K562 (cell line): ENCODE data around the gene ZNF296. TPM values are rescaled to one million over a fixed set of nuclear protein-coding genes. Genes with fewer than 3 reads are reported as not detected.

ENCODE experiments used
- PCBP1 ChIP-seq: fragments of 200-400 bp; formaldehyde crosslinking; IDR thresholded peaks from 2 replicates; pipeline ENCODE4 v1.6.1; 2018; ENCODE audit warnings: mild to moderate bottlenecking, low read depth, low read length; ENCODE audit not compliant: poor library complexity, severe bottlenecking
- POLR2AphosphoS5 ChIP-seq: IDR thresholded peaks from 2 replicates; pipeline ENCODE4 v1.6.1; 2011; ENCODE audit warnings: mild to moderate bottlenecking, low read depth, low read length, moderate library complexity; ENCODE audit not compliant: control insufficient read depth, insufficient read depth
- TEAD2 ChIP-seq: fragments of 450-650 bp; IDR thresholded peaks from 2 replicates; pipeline ENCODE4 v1.6.1; 2016; ENCODE audit warnings: missing genetic modification characterization, control low read depth, missing compliant biosample characterization
- ZNF124 ChIP-seq: sonication (generic); formaldehyde crosslinking; IDR thresholded peaks from 2 replicates; pipeline ENCODE4 v1.8.1; 2022; ENCODE audit warnings: missing genetic modification reagents
- polyA plus RNA-seq, 8 experiments: library from polyadenylated mRNA; depleted of rRNA in 4 of 8; stranded (reverse) in 5 of 8; unstranded in 3 of 8; fragments of >200 nt; fragmentation: Nextera tagmentation in 2 of 8; fragmentation: Illumina TruSeq in 1 of 8; extraction: Ambion mirVana in 2 of 8; extraction: Trizol in 1 of 8; gene quantifications; 2 replicates each; pipeline versions ENCODE4 v1.2.1 to v1.2.3, GENCODE V29; 2011 to 2014; ENCODE audit warnings: inconsistent platforms in 1 of 8, missing spikeins in 1 of 8
- total RNA-seq, 7 experiments: library from RNA; depleted of rRNA in 6 of 7; stranded (reverse); fragments of >200 nt in 6 of 7; fragmentation: Illumina TruSeq in 2 of 7; extraction: Trizol in 2 of 7; gene quantifications; 2 replicates each; pipeline versions ENCODE4 v1.2.1 to v1.2.3, GENCODE V29; 2011 to 2021; ENCODE audit warnings: low replicate concordance in 1 of 7
- TF ChIP-seq, protein P1 (sequence below): fragments of 250-450 bp; sonication (Bioruptor Pico); IDR thresholded peaks from 2 replicates; pipeline ENCODE4 v1.8.0; 2021; ENCODE audit warnings: mild to moderate bottlenecking, moderate library complexity
- TF ChIP-seq, protein P2 (sequence below): sonication (generic); formaldehyde crosslinking; IDR thresholded peaks from 2 replicates; pipeline ENCODE4 v1.8.0; 2022; ENCODE audit warnings: missing genetic modification reagents, mild to moderate bottlenecking, borderline replicate concordance
- TF ChIP-seq, protein P3 (sequence below), 3 experiments: fragments of 200-800 bp in 1 of 3; fragments of 250-450 bp in 1 of 3; fragments of 450-650 bp in 1 of 3; sonication (Bioruptor Pico) in 1 of 3; sonication (Bioruptor generic) in 1 of 3; formaldehyde crosslinking in 1 of 3; IDR thresholded peaks; 2 replicates each; pipeline versions ENCODE4 v1.6.1 to v1.8.0; 2016 to 2022; ENCODE audit warnings: mild to moderate bottlenecking in 2 of 3, missing genetic modification characterization in 2 of 3, missing compliant biosample characterization in 1 of 3, moderate library complexity in 1 of 3

Gene ZNF296
- total and polyA plus RNA-seq, 9 of the 15 experiments (the other 6 are each of a cell fraction or from before 2014, with no cell fraction given), result 0.03 to 8.8 (median 0.47) TPM; not detected in 1

DNA sequence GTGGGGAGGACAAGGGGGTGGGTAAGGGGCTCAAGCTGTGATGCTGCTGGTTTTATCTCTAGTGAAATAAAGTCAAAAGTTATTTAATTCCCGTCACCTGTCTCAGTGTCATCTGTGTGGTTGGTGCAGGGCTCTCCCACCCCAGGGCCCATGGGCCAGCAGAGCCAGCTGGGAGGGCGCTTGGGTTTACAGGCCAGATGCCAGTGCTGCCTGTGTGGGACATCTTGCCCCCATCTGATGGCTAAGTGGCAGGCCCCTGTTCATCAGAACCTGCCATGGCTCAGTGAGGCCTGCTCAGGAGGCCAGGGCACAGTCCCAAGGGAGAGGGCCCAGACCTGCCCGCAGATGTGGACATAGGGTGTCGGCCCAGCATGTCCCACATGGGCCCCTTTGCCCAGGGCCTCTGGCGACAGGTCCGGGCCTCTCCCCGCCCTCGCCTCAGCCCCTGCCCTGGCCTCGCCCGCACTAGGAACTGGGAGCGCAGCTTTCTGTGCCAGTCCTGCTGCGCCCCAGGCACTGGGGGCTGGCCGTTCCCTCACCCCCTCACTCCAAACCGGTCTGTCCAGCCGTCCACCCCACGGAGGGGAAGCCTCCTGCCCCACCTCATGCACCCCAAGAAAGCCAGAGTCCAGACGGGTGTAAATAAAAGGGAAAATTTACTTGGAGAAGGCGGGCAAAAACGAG, 5.3 kb downstream of the ZNF296 start (continued):
- TF ChIP-seq TEAD2 (tag) (no peak), ZNF124 (no peak), POLR2AphosphoS5 (peak; percentile 28), PCBP1 (no peak)
- TF ChIP-seq, protein P1, sequence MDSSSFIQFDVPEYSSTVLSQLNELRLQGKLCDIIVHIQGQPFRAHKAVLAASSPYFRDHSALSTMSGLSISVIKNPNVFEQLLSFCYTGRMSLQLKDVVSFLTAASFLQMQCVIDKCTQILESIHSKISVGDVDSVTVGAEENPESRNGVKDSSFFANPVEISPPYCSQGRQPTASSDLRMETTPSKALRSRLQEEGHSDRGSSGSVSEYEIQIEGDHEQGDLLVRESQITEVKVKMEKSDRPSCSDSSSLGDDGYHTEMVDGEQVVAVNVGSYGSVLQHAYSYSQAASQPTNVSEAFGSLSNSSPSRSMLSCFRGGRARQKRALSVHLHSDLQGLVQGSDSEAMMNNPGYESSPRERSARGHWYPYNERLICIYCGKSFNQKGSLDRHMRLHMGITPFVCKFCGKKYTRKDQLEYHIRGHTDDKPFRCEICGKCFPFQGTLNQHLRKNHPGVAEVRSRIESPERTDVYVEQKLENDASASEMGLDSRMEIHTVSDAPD (CRISPR knock-in tag), result no peak
- TF ChIP-seq, protein P2, sequence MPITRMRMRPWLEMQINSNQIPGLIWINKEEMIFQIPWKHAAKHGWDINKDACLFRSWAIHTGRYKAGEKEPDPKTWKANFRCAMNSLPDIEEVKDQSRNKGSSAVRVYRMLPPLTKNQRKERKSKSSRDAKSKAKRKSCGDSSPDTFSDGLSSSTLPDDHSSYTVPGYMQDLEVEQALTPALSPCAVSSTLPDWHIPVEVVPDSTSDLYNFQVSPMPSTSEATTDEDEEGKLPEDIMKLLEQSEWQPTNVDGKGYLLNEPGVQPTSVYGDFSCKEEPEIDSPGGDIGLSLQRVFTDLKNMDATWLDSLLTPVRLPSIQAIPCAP, result no peak
- TF ChIP-seq, protein P3, sequence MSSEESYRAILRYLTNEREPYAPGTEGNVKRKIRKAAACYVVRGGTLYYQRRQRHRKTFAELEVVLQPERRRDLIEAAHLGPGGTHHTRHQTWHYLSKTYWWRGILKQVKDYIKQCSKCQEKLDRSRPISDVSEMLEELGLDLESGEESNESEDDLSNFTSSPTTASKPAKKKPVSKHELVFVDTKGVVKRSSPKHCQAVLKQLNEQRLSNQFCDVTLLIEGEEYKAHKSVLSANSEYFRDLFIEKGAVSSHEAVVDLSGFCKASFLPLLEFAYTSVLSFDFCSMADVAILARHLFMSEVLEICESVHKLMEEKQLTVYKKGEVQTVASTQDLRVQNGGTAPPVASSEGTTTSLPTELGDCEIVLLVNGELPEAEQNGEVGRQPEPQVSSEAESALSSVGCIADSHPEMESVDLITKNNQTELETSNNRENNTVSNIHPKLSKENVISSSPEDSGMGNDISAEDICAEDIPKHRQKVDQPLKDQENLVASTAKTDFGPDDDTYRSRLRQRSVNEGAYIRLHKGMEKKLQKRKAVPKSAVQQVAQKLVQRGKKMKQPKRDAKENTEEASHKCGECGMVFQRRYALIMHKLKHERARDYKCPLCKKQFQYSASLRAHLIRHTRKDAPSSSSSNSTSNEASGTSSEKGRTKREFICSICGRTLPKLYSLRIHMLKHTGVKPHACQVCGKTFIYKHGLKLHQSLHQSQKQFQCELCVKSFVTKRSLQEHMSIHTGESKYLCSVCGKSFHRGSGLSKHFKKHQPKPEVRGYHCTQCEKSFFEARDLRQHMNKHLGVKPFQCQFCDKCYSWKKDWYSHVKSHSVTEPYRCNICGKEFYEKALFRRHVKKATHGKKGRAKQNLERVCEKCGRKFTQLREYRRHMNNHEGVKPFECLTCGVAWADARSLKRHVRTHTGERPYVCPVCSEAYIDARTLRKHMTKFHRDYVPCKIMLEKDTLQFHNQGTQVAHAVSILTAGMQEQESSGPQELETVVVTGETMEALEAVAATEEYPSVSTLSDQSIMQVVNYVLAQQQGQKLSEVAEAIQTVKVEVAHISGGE (CRISPR knock-in tag; IDR thresholded peaks at IDR 0.05), result no peak
